Measurements from ENCODE around the gene OVOL3.
"Not testable (repeated sequence)": the region's sequence is repeated elsewhere in the genome, so short reads cannot be mapped to it uniquely, and the experiment has no call there.

The OVOL3 gene

DNA sequence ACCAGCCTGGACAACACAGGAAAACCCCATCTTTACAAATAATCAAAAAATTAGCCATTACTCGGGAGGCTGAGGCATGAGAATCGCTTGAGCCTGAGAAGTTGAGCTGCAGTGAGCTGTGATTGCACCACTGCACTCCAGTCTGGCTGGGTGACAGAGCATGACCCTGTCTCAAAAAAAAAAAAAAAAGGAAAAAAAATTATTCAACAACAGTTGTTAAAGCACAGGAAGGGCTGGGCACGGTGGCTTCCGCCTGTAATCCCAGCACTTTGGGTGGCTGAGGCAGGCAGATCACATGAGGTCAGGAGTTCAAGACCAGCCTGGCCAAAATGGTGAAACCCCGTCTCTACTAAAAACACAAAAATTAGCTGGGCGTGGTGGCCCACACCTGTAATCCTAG, 20.3 kb downstream of the OVOL3 start:
- DNase-seq (ENCODE audit: low read depth in 2 of 2): not testable (repeated sequence)

- DNase-seq (ENCODE audit: low read depth in 2 of 2): not testable (repeated sequence)
These were observed 23.9 kb downstream of the OVOL3 start for GRCh38 chr19:36134867-36135266.

- DNase-seq (ENCODE audit: low read depth in 2 of 2): no peak
These were observed 26.2 kb downstream of the OVOL3 start for GRCh38 chr19:36136964-36137686.

DNA sequence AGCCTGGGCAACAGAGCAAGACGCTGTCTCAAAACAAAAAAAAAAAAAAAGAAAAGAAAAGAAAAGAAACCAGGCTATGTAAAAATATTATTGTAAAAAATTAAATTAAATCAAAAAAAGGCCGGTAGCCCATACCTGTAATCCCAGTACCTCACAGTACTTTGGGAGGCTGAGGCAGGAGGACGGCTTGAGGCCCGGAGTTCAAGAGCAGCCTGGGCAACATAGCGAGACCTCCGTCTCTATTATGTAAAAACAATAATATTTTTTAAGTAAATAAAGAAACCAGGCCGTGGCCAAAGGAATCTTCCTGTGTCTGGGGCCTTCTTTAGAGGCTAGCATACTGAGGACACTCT, 28.2 kb downstream of the OVOL3 start:
- no peak for DNase-seq (ENCODE audit: low read depth in 2 of 2)

- peak; percentile 93 to 95 for DNase-seq (ENCODE audit: low read depth in 2 of 2)
These were observed 28.7 kb downstream of the OVOL3 start, which contains the start of gene CAPNS1 for GRCh38 chr19:36139473-36140303. Gene CAPNS1 (plus strand): TSS chr19:36140066. CDS start chr19:36141012, 946 bp downstream.

- peak; percentile 14 to 41 for DNase-seq (ENCODE audit: low read depth in 2 of 2)
These were observed 29.5 kb downstream of the OVOL3 start for GRCh38 chr19:36140304-36141038.

- peak; percentile 80 to 86 for DNase-seq (ENCODE audit: low read depth in 2 of 2)
These were observed 30.3 kb downstream of the OVOL3 start for GRCh38 chr19:36141039-36141927.

GRCh38 chr19:36142046-36142445, 31.1 kb downstream of the OVOL3 start:
- no peak for DNase-seq (ENCODE audit: low read depth in 2 of 2)

- DNase-seq (ENCODE audit: low read depth in 2 of 2): no peak
These were observed 31.6 kb downstream of the OVOL3 start for GRCh38 chr19:36142496-36142895.

- DNase-seq (ENCODE audit: low read depth in 2 of 2): no peak
These were observed 33.7 kb downstream of the OVOL3 start for GRCh38 chr19:36144624-36145023.

GRCh38 chr19:36149673-36150406, 38.9 kb downstream of the OVOL3 start:
- DNase-seq (ENCODE audit: low read depth in 2 of 2): no peak

- no peak for DNase-seq (ENCODE audit: low read depth in 2 of 2)
These were observed 39.6 kb downstream of the OVOL3 start for GRCh38 chr19:36150586-36150985.

DNA sequence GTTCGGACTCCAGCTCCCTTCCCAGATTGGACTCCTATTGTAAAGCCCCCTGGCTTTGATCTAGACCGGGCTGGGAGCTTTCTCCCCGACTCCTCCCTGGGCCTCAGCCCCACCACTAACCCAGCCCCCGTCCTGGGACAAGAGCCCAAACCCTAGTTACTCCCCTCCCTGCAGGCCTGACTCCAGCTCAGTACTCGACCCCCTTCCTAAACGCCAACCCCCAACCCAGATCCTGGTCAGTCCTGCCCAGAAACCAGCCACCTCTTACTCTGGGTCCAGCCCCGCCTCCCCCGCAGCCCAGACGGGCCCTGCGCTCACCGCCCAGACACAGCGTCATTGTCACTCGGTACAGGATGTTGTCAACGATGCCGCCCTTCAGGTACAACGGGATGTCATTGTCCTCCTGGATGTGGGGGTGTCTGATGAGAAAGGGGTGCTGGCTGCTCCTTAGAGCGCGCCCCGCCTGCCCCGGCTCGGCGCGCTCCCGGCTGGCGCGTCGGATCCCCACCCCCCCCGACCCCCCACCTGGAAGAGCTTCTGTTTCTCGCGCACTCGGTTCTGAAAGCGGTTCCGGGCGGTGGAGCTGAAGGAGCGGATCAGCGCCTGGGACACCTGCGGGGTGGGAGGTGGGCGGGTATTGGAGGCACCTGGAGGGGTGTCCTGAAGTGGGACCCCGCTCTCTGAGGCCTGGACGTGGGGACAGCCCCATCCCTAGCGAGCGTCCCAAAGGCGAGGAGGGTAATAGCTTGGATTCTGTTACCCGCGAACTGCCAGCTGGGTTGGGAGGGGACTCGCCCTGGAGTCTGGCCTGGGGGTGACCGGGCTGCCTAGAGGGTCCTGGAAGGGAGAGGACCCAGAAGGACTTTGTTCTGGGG, 40.4 kb downstream of the OVOL3 start:
- no peak for DNase-seq (ENCODE audit: low read depth in 2 of 2)

DNA sequence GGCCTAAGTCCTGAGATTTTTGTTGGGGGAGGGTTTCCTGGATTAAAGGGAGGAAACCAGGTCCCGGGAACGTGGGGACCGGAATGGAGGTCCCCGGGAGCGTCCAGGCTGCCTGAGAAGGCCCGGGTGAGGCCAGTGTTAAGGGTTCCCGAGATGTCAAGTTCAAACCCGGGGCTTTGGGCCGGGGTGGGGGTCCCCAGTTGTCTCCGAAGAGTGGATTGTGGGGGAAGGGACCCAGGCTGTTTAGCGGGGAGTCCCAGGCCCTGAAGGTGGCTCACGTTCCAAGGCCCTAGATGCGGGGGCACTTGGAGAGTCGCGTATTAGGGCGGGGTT, 41.0 kb downstream of the OVOL3 start:
- no peak for DNase-seq (ENCODE audit: low read depth in 2 of 2)

DNA sequence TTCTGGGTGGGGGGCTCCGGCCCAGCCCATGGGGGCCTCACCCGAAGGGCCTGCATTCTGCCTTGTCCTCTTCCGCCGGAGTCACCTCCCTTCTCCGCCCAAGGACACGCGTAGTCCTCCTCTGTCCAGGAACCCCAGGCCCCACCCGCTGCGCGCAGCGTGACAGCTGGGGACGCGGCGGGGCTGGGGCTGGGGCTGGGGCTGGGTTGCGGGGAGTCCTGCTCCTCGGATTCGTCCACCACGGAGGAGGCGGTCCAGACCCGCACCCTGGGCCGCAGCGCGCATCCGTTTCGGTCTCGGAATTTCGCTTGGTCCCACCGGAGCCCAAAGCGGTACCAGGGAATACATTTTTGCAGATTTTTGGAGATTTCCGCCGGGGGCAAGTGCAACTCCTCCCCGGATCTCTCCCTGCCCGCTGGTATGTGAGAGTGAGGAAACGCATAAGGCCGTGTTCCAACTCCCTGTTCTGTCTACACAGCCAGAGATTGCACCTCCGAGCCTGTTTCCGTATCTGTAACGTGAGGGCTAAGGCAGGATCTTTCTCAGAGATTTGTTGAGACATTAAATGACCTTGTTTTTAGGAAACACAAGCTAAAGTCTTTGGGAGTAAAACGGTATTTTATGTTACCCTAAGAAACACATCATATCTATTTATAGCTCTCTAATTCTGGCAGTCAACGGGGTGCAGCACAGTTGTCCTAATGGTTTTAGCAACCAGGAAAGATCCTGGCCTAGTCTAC, 41.6 kb downstream of the OVOL3 start, which contains the start of gene COX7A1:
Gene COX7A1, minus strand, starts transcription at position 96 of the 740 bp plus-strand sequence. Its CDS starts 40 bp downstream, at position 56.
- no peak for DNase-seq (ENCODE audit: low read depth in 2 of 2)

DNA sequence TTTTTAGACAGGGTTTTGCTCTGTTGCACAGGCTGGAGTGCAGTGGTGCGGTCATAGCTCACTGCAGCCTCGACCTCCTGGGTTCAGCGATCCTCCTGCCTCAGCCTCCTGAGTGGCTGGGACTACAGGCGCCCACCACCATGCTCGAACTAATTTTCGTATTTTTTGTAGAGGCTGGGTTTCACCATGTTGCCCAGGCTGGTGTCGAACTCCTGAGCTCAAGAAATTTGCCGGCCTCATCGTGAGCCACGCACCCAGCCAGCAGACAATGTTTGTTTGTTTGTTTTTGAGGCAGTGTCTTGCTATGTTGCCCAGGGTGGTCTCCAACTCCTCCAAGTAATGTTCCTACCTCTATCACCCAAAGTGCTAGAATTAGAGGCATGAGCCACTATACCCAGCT, 42.2 kb downstream of the OVOL3 start:
- no peak for DNase-seq (ENCODE audit: low read depth in 2 of 2)

DNA sequence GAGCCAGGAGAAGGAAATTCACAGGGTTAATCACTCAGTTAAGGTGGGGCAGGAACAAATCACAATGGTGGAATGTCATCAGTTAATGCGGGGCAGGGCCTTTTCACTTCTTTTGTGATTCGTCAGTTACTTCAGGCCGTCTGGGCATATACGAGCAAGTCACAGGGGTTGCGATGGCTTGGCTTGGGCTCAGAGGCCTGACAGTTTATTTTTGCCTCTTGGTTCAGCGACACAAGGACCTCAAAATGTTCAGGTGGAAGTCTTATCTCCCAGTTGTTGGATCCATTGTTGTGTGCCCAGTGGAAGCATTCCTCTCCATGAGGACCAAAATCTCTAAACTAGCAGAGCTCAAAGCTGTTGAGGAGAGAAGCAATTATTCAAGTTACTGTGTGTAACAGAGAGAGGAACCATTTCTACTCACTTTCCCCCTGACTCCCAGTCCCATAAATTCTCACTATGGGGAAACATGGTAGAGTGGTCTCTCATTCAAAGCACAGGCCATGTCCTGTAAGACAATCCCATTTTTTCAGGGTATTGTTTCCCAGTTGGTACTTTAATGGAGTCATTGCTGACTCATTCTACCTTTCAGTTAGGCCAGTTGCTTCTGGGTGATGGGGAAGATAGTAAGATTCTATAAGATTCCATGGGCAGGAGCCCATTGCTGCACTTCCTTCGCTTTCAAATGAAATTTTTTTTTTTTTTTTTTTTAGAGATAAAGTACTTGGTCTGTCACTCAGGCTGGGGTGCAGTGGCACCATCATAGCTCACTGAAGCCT, 50.1 kb downstream of the OVOL3 start:
- no peak for DNase-seq (ENCODE audit: low read depth in 2 of 2)

Data from stimulated activated CD8-positive, alpha-beta memory T cell treated with anti-CD3 and anti-CD28 coated beads, Interleukin-2, amount 100 ng/mL, for 48 hours (primary cell).